NCI-H146 (cell line): ENCODE measurements around the gene GPR180.

Experiments
- DNase-seq: peaks from one replicate; lab custom pipeline; 2025; lab: John Stamatoyannopoulos, UW

Gene GPR180

GRCh38 chr13:94656176-94656575 lies 54.5 kb downstream of the GPR180 start:
- no peak for DNase-seq

GRCh38 chr13:94656766-94657165 lies 55.1 kb downstream of the GPR180 start:
- DNase-seq, result no peak

- no peak for DNase-seq
These were observed 55.5 kb downstream of the GPR180 start for GRCh38 chr13:94657167-94657566.

GRCh38 chr13:94658926-94659597 lies 57.4 kb downstream of the GPR180 start:
- DNase-seq, result no peak

- DNase-seq, result no peak
These were observed 57.9 kb downstream of the GPR180 start for GRCh38 chr13:94659598-94659946.

- peak; percentile 92 for DNase-seq
These were observed 59.2 kb downstream of the GPR180 start for GRCh38 chr13:94660695-94661326.

GRCh38 chr13:94661406-94661805 lies 59.7 kb downstream of the GPR180 start:
- DNase-seq, result no peak

- no peak for DNase-seq
These were observed 60.8 kb downstream of the GPR180 start for GRCh38 chr13:94662274-94662945.

- DNase-seq, result no peak
These were observed 63.2 kb downstream of the GPR180 start for GRCh38 chr13:94664889-94665288.

- DNase-seq, result no peak
These were observed 64.4 kb downstream of the GPR180 start for GRCh38 chr13:94666065-94666464.

- no peak for DNase-seq
These were observed 65.5 kb downstream of the GPR180 start for GRCh38 chr13:94667190-94667589.

GRCh38 chr13:94672400-94672799 lies 70.7 kb downstream of the GPR180 start:
- DNase-seq, result no peak

- DNase-seq, result no peak
These were observed 72.2 kb downstream of the GPR180 start for GRCh38 chr13:94673851-94674250.

- peak; percentile 86 for DNase-seq
These were observed 73.1 kb downstream of the GPR180 start for GRCh38 chr13:94674609-94675348.

GRCh38 chr13:94677799-94678198 lies 76.1 kb downstream of the GPR180 start:
- DNase-seq, result no peak

GRCh38 chr13:94678845-94679244 lies 77.2 kb downstream of the GPR180 start:
- no peak for DNase-seq

- no peak for DNase-seq
These were observed 78.0 kb downstream of the GPR180 start for GRCh38 chr13:94679614-94680013.

GRCh38 chr13:94682229-94682628 lies 80.6 kb downstream of the GPR180 start:
- no peak for DNase-seq

- DNase-seq, result no peak
These were observed 81.8 kb downstream of the GPR180 start for GRCh38 chr13:94683409-94683808.
